ENCODE data around the gene PTGR3.

Gene PTGR3

DNA sequence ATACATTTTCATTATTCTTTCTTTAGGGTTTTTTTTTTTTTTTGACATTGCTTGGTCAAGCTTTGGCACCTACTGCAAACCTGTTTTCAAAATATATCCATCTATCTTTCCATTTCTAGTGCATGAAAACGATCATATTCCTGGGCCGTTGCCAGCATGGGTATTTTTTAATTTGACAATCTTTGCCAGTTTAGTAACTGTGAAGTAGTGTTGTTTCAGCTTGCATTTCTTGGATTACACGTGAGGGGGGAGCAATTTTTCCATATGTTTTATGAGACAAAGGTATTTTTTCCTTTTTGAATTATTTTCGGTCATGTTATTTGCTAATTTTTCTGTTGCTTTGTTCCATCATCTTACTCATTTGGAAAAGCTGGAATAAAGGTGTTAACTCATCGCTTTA is 42.5 kb upstream of the PTGR3 start:
- CTCF ChIA-PET = no interaction called here
- H3K9me3 ChIP-seq (ENCODE audit: control insufficient read depth, insufficient read depth, low read depth, low read length) = no peaks in the 10 kb centered on the region
- H3K36me3 ChIP-seq (ENCODE audit: control insufficient read depth in 2 of 2, insufficient read depth in 1 of 2, low read length in 2 of 2) = no peaks in the 10 kb centered on the region
- H3K4me3 ChIP-seq (ENCODE audit: low read depth, low read length) = no peak overlapping the region
- POLR2A ChIA-PET = no interaction called here
- no peak overlapping the region for H3K27ac ChIP-seq (ENCODE audit: extremely low read depth, low read depth, low read length)
- peaks cover 36% of the 10 kb centered on the region for H3K4me1 ChIP-seq (ENCODE audit: control insufficient read depth, insufficient read depth, low read length)
- no peak for TF ChIP-seq ZNF114 (tag by site-specific recombination; IDR thresholded peaks at IDR 0.05)
- no peak for TF ChIP-seq REPIN1 (tag by site-specific recombination; IDR thresholded peaks at IDR 0.05; ENCODE audit: low read depth)
- no peak for TF ChIP-seq ZNF16 (tag by site-specific recombination; IDR thresholded peaks at IDR 0.05; ENCODE audit: low read depth)
- no peak for TF ChIP-seq ZNF449 (tag by site-specific recombination; IDR thresholded peaks at IDR 0.05)
- TF ChIP-seq ZNF394 (tag by site-specific recombination; IDR thresholded peaks at IDR 0.05; ENCODE audit: borderline replicate concordance) = no peak
- TF ChIP-seq, protein P1, sequence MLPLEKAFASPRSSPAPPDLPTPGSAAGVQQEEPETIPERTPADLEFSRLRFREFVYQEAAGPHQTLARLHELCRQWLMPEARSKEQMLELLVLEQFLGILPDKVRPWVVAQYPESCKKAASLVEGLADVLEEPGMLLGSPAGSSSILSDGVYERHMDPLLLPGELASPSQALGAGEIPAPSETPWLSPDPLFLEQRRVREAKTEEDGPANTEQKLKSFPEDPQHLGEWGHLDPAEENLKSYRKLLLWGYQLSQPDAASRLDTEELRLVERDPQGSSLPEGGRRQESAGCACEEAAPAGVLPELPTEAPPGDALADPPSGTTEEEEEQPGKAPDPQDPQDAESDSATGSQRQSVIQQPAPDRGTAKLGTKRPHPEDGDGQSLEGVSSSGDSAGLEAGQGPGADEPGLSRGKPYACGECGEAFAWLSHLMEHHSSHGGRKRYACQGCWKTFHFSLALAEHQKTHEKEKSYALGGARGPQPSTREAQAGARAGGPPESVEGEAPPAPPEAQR (tag by site-specific recombination; IDR thresholded peaks at IDR 0.05) = no peak
- TF ChIP-seq, protein P2, sequence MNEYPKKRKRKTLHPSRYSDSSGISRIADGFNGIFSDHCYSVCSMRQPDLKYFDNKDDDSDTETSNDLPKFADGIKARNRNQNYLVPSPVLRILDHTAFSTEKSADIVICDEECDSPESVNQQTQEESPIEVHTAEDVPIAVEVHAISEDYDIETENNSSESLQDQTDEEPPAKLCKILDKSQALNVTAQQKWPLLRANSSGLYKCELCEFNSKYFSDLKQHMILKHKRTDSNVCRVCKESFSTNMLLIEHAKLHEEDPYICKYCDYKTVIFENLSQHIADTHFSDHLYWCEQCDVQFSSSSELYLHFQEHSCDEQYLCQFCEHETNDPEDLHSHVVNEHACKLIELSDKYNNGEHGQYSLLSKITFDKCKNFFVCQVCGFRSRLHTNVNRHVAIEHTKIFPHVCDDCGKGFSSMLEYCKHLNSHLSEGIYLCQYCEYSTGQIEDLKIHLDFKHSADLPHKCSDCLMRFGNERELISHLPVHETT (tag by site-specific recombination; IDR thresholded peaks at IDR 0.05) = no peak
- no peak for TF ChIP-seq ZFP37 (tag by site-specific recombination; IDR thresholded peaks at IDR 0.05)
- no peak for TF ChIP-seq ZNF585B (tag by site-specific recombination; IDR thresholded peaks at IDR 0.05)
- TF ChIP-seq ZNF324 (tag by site-specific recombination; IDR thresholded peaks at IDR 0.05) = no peak
- TF ChIP-seq ZBTB7A (tag by site-specific recombination; IDR thresholded peaks at IDR 0.05; ENCODE audit: low read depth) = no peak
- TF ChIP-seq, protein P3, sequence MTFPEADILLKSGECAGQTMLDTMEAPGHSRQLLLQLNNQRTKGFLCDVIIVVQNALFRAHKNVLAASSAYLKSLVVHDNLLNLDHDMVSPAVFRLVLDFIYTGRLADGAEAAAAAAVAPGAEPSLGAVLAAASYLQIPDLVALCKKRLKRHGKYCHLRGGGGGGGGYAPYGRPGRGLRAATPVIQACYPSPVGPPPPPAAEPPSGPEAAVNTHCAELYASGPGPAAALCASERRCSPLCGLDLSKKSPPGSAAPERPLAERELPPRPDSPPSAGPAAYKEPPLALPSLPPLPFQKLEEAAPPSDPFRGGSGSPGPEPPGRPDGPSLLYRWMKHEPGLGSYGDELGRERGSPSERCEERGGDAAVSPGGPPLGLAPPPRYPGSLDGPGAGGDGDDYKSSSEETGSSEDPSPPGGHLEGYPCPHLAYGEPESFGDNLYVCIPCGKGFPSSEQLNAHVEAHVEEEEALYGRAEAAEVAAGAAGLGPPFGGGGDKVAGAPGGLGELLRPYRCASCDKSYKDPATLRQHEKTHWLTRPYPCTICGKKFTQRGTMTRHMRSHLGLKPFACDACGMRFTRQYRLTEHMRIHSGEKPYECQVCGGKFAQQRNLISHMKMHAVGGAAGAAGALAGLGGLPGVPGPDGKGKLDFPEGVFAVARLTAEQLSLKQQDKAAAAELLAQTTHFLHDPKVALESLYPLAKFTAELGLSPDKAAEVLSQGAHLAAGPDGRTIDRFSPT (tag by site-specific recombination; IDR thresholded peaks at IDR 0.05) = no peak
- TF ChIP-seq ZNF596 (tag by site-specific recombination; IDR thresholded peaks at IDR 0.05) = no peak

- CTCF ChIA-PET = no interaction called here
- POLR2A ChIA-PET = no interaction called here
- H3K27ac ChIP-seq (ENCODE audit: extremely low read depth, low read depth, low read length) = no peak overlapping the region
Measured at GRCh38 chr18:75250471-75250821, 41.5 kb upstream of the PTGR3 start.

GRCh38 chr18:75249672-75250470 is 40.9 kb upstream of the PTGR3 start:
- ChIA-PET CTCF (no interaction called here), POLR2A (no interaction called here)
- no peak overlapping the region for H3K27ac ChIP-seq (ENCODE audit: extremely low read depth, low read depth, low read length)
- peaks cover 36% of the 10 kb centered on the region for H3K4me1 ChIP-seq (ENCODE audit: control insufficient read depth, insufficient read depth, low read length)
- H3K9me3 ChIP-seq (ENCODE audit: control insufficient read depth, insufficient read depth, low read depth, low read length) = no peaks in the 10 kb centered on the region
- no peaks in the 10 kb centered on the region for H3K36me3 ChIP-seq (ENCODE audit: control insufficient read depth in 2 of 2, insufficient read depth in 1 of 2, low read length in 2 of 2)
- no peak overlapping the region for H3K4me3 ChIP-seq (ENCODE audit: low read depth, low read length)
- TF ChIP-seq ZNF626 (tag by site-specific recombination; IDR thresholded peaks at IDR 0.05) (no peak), ZNF580 (tag by site-specific recombination; IDR thresholded peaks at IDR 0.05) (0 out of 2 replicates have a peak, but pooled peaks have one; percentile 11), GLI4 (tag by site-specific recombination; IDR thresholded peaks at IDR 0.05) (no peak), EGR2 (tag by site-specific recombination; IDR thresholded peaks at IDR 0.05; ENCODE audit: low read depth) (peak; percentile 60), ZNF221 (tag by site-specific recombination; IDR thresholded peaks at IDR 0.05; ENCODE audit: borderline replicate concordance) (no peak), ZNF398 (tag by site-specific recombination; IDR thresholded peaks at IDR 0.05) (peak; percentile 17; the same call in 1 of the 2 replicates), ZNF223 (tag by site-specific recombination; IDR thresholded peaks at IDR 0.05) (no peak), ZBTB17 (tag by site-specific recombination; IDR thresholded peaks at IDR 0.05) (no peak)

More at GRCh38 chr18:75250471-75250821, 41.5 kb upstream of the PTGR3 start:
- Histone ChIP-seq H3K9me3 (ENCODE audit: control insufficient read depth, insufficient read depth, low read depth, low read length) (no peaks in the 10 kb centered on the region), H3K4me1 (ENCODE audit: control insufficient read depth, insufficient read depth, low read length) (peaks cover 36% of the 10 kb centered on the region), H3K4me3 (ENCODE audit: low read depth, low read length) (no peak overlapping the region), H3K36me3 (ENCODE audit: control insufficient read depth in 2 of 2, insufficient read depth in 1 of 2, low read length in 2 of 2) (no peaks in the 10 kb centered on the region)
- TF ChIP-seq ZNF202 (tag by site-specific recombination; IDR thresholded peaks at IDR 0.05; ENCODE audit: borderline replicate concordance) (peak; percentile 76; the same call in 1 of the 2 replicates), FEZF1 (tag by site-specific recombination; IDR thresholded peaks at IDR 0.05) (no peak)
